ENCODE results near the gene HEPN1.

The HEPN1 gene

GRCh38 chr11:124886476-124886875 lies 32.6 kb upstream of the HEPN1 start:
- no peak for DNase-seq

- no peak for DNase-seq
Measured at GRCh38 chr11:124886978-124887666, 31.9 kb upstream of the HEPN1 start.

- DNase-seq = no peak
Measured at GRCh38 chr11:124887667-124888013, 31.4 kb upstream of the HEPN1 start.

GRCh38 chr11:124889191-124890091 lies 29.6 kb upstream of the HEPN1 start:
- no peak for DNase-seq

GRCh38 chr11:124890151-124890550 lies 28.9 kb upstream of the HEPN1 start:
- DNase-seq = no peak

GRCh38 chr11:124890683-124891372 lies 28.2 kb upstream of the HEPN1 start:
- DNase-seq = no peak

- DNase-seq = no peak
Measured at GRCh38 chr11:124891373-124891861, 27.6 kb upstream of the HEPN1 start.

- DNase-seq = no peak
Measured at GRCh38 chr11:124892146-124892545, 26.9 kb upstream of the HEPN1 start.

GRCh38 chr11:124892750-124893454 lies 26.1 kb upstream of the HEPN1 start:
- DNase-seq = no peak

- no peak for DNase-seq
Measured at GRCh38 chr11:124893781-124894401, 25.2 kb upstream of the HEPN1 start.

GRCh38 chr11:124894606-124895430 lies 24.2 kb upstream of the HEPN1 start:
- DNase-seq = no peak

- DNase-seq = no peak
Measured at GRCh38 chr11:124895471-124895971, 23.5 kb upstream of the HEPN1 start.

- DNase-seq = no peak
Measured at GRCh38 chr11:124896071-124896750, 22.8 kb upstream of the HEPN1 start.

- peak; percentile 70 for DNase-seq
Measured at GRCh38 chr11:124896821-124897391, 22.1 kb upstream of the HEPN1 start.

GRCh38 chr11:124897674-124898262 lies 21.3 kb upstream of the HEPN1 start, which contains the start of gene ROBO4:
Gene ROBO4, minus strand, starts transcription at chr11:124897865. Its CDS starts 70 bp downstream, at chr11:124897795.
- no peak for DNase-seq

GRCh38 chr11:124898263-124898680 lies 20.8 kb upstream of the HEPN1 start:
- DNase-seq = no peak

GRCh38 chr11:124898711-124899110 lies 20.3 kb upstream of the HEPN1 start:
- DNase-seq = peak; percentile 85

- no peak for DNase-seq
Measured at GRCh38 chr11:124899383-124900145, 19.5 kb upstream of the HEPN1 start.

GRCh38 chr11:124900464-124900863 lies 18.6 kb upstream of the HEPN1 start:
- no peak for DNase-seq
